HEK293T (cell line): Measurements from ENCODE around the gene COPS3.
A peak's percentile ranks its signal among the peaks of the same experiment; 100 is the strongest.

ENCODE experiments used
- CTCF ChIA-PET: fragments of 350-600 bp; formaldehyde crosslinking; extraction: SDS; loops from one replicate; lab custom pipeline; 2021; ENCODE audit warnings: antibody characterized with exemption, inconsistent platforms; lab: Yijun Ruan, JAX
- POLR2A ChIA-PET: fragments of 350-600 bp; formaldehyde crosslinking; extraction: SDS; loops from one replicate; lab custom pipeline; 2020; ENCODE audit warnings: antibody characterized with exemption, inconsistent platforms; lab: Yijun Ruan, JAX
- DNase-seq: peaks from one replicate; pipeline ENCODE4 v3.0.0; 2012; ENCODE audit warnings: mixed read lengths; ENCODE audit errors: extremely low spot score
- ARNT ChIP-seq: fragments of 450-650 bp; IDR thresholded peaks from 2 replicates; pipeline ENCODE4 v1.6.1; 2017; ENCODE audit warnings: mild to moderate bottlenecking
- BHLHE40 ChIP-seq: fragments of 450-650 bp; IDR thresholded peaks from 2 replicates; pipeline ENCODE4 v1.6.1; 2016; ENCODE audit warnings: mild to moderate bottlenecking, moderate library complexity, borderline replicate concordance
- CTBP1 ChIP-seq: fragments of 450-650 bp; IDR thresholded peaks from 2 replicates; pipeline ENCODE4 v1.6.1; 2016; ENCODE audit warnings: borderline replicate concordance
- ELF4 ChIP-seq: fragments of 450-650 bp; IDR thresholded peaks from 2 replicates; pipeline ENCODE4 v1.6.1; 2017; ENCODE audit warnings: antibody characterized with exemption
- FOXA1 ChIP-seq: fragments of 450-650 bp; IDR thresholded peaks from 2 replicates; pipeline ENCODE4 v1.6.1; 2016; ENCODE audit warnings: mild to moderate bottlenecking
- FOXK2 ChIP-seq: fragments of 450-650 bp; IDR thresholded peaks from 2 replicates; pipeline ENCODE4 v1.6.1; 2016; ENCODE audit warnings: mild to moderate bottlenecking
- FOXM1 ChIP-seq: fragments of 450-650 bp; IDR thresholded peaks from 2 replicates; pipeline ENCODE4 v1.6.1; 2017; ENCODE audit warnings: mild to moderate bottlenecking, borderline replicate concordance
- HDGF ChIP-seq: fragments of 450-650 bp; IDR thresholded peaks from 2 replicates; pipeline ENCODE4 v1.6.1; 2017; ENCODE audit warnings: antibody characterized with exemption, borderline replicate concordance
- L3MBTL2 ChIP-seq: fragments of 450-650 bp; conservative IDR thresholded peaks from 2 replicates; pipeline ENCODE4 v1.6.1; 2016; ENCODE audit warnings: mild to moderate bottlenecking
- LEF1 ChIP-seq: fragments of 450-650 bp; IDR thresholded peaks from 2 replicates; pipeline ENCODE4 v1.6.1; 2017; ENCODE audit warnings: mild to moderate bottlenecking, borderline replicate concordance
- NFRKB ChIP-seq: fragments of 450-650 bp; IDR thresholded peaks from 2 replicates; pipeline ENCODE4 v1.6.1; 2016; ENCODE audit warnings: mild to moderate bottlenecking, moderate library complexity
- SP1 ChIP-seq: fragments of 450-650 bp; IDR thresholded peaks from 2 replicates; pipeline ENCODE4 v1.6.1; 2017
- SUZ12 ChIP-seq: fragments of 450-650 bp; IDR thresholded peaks from 2 replicates; pipeline ENCODE4 v1.6.1; 2016; ENCODE audit warnings: mild to moderate bottlenecking
- TARDBP ChIP-seq: fragments of 450-650 bp; IDR thresholded peaks from 2 replicates; pipeline ENCODE4 v1.6.1; 2016
- ZNF384 ChIP-seq: fragments of 450-650 bp; IDR thresholded peaks from 2 replicates; pipeline ENCODE4 v1.6.1; 2016
- TF ChIP-seq, protein P1 (sequence below): fragments of 450-650 bp; IDR thresholded peaks from 2 replicates; pipeline ENCODE4 v1.6.1; 2016

Gene COPS3

GRCh38 chr17:17280613-17281549 lies at the start of gene COPS3:
Gene COPS3 (minus strand): TSS chr17:17281246. CDS start chr17:17281186, 60 bp downstream.
- peak; percentile 98 for DNase-seq
- ChIA-PET POLR2A (interaction anchor here (0.7 to 4.8 kb wide), 15 partner anchors 8 to 842 kb away, joined by 3 to 61 read pairs (median 5); partner anchors contain the start of gene FLCN), CTCF (no interaction called here)
- no peak for TF ChIP-seq SUZ12
- TF ChIP-seq ELF4: peak; percentile 71; the same call in 1 of the 2 replicates
- TF ChIP-seq, protein P1, sequence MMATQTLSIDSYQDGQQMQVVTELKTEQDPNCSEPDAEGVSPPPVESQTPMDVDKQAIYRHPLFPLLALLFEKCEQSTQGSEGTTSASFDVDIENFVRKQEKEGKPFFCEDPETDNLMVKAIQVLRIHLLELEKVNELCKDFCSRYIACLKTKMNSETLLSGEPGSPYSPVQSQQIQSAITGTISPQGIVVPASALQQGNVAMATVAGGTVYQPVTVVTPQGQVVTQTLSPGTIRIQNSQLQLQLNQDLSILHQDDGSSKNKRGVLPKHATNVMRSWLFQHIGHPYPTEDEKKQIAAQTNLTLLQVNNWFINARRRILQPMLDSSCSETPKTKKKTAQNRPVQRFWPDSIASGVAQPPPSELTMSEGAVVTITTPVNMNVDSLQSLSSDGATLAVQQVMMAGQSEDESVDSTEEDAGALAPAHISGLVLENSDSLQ: peak; percentile 99
- no peak for TF ChIP-seq FOXM1
- TF ChIP-seq NFRKB: peak; percentile 52; the same call in 1 of the 2 replicates
- peak; percentile 96 for TF ChIP-seq L3MBTL2

- TF ChIP-seq SP1 (no peak), ZNF384 (no peak), TARDBP (no peak), FOXM1 (no peak), L3MBTL2 (no peak), HDGF (no peak), FOXA1 (no peak), CTBP1 (no peak), LEF1 (no peak), SUZ12 (no peak), NFRKB (no peak), BHLHE40 (no peak), ELF4 (no peak)
- no peak for DNase-seq
- POLR2A ChIA-PET: no interaction called here
- CTCF ChIA-PET: no interaction called here
Observed at GRCh38 chr17:17328251-17328650, 47.2 kb upstream of the COPS3 start.

DNA sequence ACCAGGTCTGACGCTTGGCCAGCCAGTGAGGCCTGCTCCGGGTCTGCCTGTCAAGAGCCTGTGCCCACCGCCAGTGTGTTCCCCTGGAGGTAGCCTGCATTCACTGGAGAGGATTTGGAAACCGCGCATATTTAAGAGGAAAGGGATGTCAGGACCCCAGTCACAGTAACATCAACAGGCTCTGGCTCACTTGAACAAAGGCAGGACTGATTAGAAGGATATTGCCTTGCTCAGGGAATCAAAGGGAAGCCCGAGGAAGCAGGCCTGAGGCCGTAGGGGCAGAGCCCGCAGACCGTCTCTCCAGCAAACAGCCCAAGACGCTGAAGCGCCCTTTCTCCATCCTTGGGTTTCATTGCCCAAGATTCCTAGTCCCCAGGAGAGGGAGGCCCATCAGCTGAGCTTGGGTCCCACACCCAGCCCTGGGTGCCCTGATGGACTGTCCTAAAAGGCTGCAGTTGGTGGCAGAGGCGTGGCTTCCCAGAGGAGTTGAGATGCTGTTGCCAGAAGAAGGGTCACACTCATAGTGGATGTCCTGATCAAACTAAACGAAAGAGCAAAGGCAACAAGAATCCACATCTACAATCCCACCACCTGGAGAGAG lies 45.3 kb upstream of the COPS3 start:
- ChIA-PET POLR2A (no interaction called here), CTCF (no interaction called here)
- no peak for DNase-seq
- TF ChIP-seq CTBP1 (no peak), HDGF (no peak), ZNF384 (no peak), L3MBTL2 (no peak), BHLHE40 (no peak), NFRKB (no peak), FOXA1 (no peak)

DNA sequence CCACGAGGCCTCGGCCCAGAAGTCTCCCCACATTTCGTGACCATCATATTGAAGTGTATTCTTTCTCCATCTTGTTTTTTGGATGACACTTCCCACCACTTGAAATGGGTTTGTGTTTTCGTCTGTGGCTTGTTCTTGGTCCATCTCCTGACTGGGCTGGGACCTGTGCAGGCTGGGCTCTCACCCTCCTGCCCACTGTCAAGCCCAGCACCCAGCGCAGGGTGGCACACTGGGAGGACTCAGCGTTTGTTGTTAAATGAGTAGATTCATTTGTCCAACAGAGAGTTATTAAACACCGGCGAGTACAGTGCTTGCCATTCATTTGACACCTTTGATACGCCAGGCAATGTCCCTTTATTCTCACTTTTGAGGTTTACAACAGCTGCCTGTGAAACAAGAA lies 44.8 kb upstream of the COPS3 start:
- no peak for TF ChIP-seq BHLHE40
- no peak for TF ChIP-seq ARNT
- no peak for TF ChIP-seq FOXM1
- no peak for TF ChIP-seq NFRKB
- POLR2A ChIA-PET: no interaction called here
- no peak for DNase-seq
- CTCF ChIA-PET: no interaction called here

DNA sequence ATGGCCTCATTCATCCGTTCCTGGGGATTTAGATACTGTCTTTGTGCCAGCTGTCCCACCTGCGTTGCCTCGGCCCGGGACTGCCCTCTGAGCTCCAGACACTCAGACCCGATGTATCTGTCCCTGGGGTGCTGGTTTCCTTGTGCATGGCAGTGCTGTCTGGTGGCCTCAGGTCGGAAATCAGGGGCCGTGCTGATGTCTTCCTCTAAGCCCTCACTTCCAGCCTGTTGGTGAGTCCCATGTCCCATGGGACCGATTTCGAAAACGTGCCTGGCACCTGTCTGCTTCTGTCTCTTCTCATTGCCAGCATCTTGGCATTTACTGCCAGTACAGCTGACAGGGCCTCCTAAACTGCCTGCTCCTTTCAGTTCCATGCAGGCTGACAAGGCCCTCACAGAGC lies 44.2 kb upstream of the COPS3 start:
- ChIA-PET POLR2A (no interaction called here), CTCF (no interaction called here)
- no peak for DNase-seq
- TF ChIP-seq BHLHE40 (no peak), TARDBP (no peak), ZNF384 (no peak), FOXM1 (no peak), FOXK2 (no peak), HDGF (no peak), SUZ12 (no peak), L3MBTL2 (no peak), LEF1 (no peak), CTBP1 (no peak), ARNT (no peak), ELF4 (no peak), NFRKB (no peak), FOXA1 (no peak), SP1 (no peak)
- TF ChIP-seq, protein P1: no peak

GRCh38 chr17:17324616-17325015 lies 43.6 kb upstream of the COPS3 start:
- CTCF ChIA-PET: no interaction called here

More at GRCh38 chr17:17324616-17325015, 43.6 kb upstream of the COPS3 start:
- TF ChIP-seq ARNT (no peak), ZNF384 (no peak), NFRKB (no peak), TARDBP (no peak), BHLHE40 (no peak), L3MBTL2 (no peak)
- DNase-seq: no peak
- POLR2A ChIA-PET: no interaction called here
